ENCODE data around the gene PPARD. TPM values are rescaled to one million over a fixed set of nuclear protein-coding genes. Genes with fewer than 3 reads are reported as not detected.

The PPARD gene
- total and polyA plus RNA-seq, 5 donors, result 20.5 to 22.6 (median 21.2) TPM

DNA sequence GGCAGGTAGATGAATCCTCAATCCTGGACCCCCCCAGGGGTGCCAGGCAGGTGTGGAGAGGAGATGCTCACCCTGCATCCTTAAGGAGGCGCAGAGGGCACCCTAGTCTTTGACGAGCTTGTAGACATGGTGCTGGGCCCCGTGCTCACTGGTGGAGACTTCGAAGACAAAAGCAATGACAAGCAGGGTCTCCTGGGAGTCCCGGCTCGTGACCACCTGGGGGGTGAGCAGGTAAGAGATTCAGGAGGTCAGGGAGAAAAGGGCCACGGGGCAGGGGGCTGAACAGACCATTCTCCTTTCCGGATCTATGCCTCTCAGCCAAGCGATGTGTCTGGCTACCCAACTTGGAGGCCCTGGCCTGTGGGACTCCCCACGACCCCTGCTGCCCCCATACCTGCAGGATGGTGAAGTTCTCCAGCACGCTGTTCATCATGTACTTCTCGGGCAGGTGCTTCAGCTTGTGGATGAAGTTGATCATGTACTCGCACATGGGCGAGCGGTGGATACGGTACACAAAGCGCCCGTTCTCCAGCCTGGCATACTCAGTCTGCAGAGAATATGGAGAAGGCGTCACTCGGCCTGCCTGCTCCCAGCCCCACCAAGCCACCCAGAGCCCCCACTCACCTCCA, 132.7 kb downstream of the PPARD start:
- ATAC-seq (no peak), DNase-seq (no peak)

DNA sequence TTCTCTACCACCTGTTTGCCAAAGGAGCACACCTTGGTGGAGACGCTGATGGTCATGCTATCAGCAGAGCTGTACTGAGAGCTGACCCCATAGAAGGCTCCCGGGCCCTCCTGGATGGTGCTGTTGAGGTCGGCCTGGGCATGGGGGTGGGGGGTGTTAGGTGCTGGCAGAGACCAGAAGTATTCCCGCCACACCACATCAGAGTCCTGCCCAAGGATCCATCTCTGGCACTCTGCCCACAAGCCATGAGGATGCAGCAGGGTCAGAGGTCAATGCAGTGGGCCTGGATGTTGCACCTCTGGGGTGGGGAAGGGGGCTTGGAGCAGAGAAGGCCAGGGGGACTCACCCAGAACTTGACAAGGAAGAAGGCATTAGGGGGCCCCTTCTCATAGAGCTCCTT, 133.2 kb downstream of the PPARD start:
- no peaks in the 10 kb centered on the region for H3K9me3 ChIP-seq (ENCODE audit: control insufficient read depth, low read length)
- ATAC-seq, result no peak
- H3K27me3 ChIP-seq (ENCODE audit: control insufficient read depth, insufficient read depth), result no peaks in the 10 kb centered on the region
- H3K27ac ChIP-seq (ENCODE audit: low read length), result no peak overlapping the region
- 77% methylated on average over 4 of the region's 4 CpGs for WGBS
- DNase-seq, result no peak
- no peak overlapping the region for H3K4me3 ChIP-seq (ENCODE audit: low read length)
- H3K4me1 ChIP-seq (ENCODE audit: control insufficient read depth, insufficient read depth, low read length), result no peaks in the 10 kb centered on the region
- intact Hi-C loops (cut with DNase I), result no loop called here

More for the DNA sequence above, 132.7 kb downstream of the PPARD start:
- Histone ChIP-seq H3K27ac (ENCODE audit: low read length) (no peak overlapping the region), H3K9me3 (ENCODE audit: control insufficient read depth, low read length) (no peaks in the 10 kb centered on the region), H3K4me1 (ENCODE audit: control insufficient read depth, insufficient read depth, low read length) (no peaks in the 10 kb centered on the region), H3K27me3 (ENCODE audit: control insufficient read depth, insufficient read depth) (no peaks in the 10 kb centered on the region), H3K4me3 (ENCODE audit: low read length) (no peak overlapping the region)
- intact Hi-C loops (cut with DNase I), result no loop called here
- WGBS, result 90% methylated on average over 20 of the region's 20 CpGs

DNA sequence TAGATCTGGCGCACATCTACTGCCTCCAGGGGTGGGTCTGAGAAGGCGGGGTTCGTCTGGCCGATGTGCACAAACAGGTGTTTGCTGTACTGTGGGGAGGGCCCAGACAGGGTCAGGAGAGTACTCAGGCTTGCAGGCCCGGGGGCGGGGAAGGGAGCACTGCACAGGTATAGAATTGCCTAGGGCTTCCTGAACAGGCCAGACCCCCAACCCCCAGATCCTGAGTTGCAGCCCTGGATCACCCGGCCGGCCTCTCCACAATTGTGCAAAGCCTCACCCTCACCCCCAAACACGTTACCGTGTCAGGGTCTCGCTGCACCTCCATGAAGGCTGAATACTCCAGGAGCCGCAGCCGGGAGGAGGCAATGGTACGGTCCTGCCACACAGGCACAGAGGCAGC, 133.6 kb downstream of the PPARD start:
- Histone ChIP-seq H3K27me3 (ENCODE audit: control insufficient read depth, insufficient read depth) (no peaks in the 10 kb centered on the region), H3K9me3 (ENCODE audit: control insufficient read depth, low read length) (no peaks in the 10 kb centered on the region), H3K4me1 (ENCODE audit: control insufficient read depth, insufficient read depth, low read length) (no peaks in the 10 kb centered on the region), H3K27ac (ENCODE audit: low read length) (no peak overlapping the region), H3K4me3 (ENCODE audit: low read length) (no peak overlapping the region)
- 86% methylated on average over 14 of the region's 14 CpGs for WGBS
- DNase-seq, result no peak
- ATAC-seq, result no peak
- intact Hi-C loops (cut with DNase I), result no loop called here

GRCh38 chr6:35477028-35477427, 134.7 kb downstream of the PPARD start:
- ATAC-seq, result no peak

More at GRCh38 chr6:35477028-35477427, 134.7 kb downstream of the PPARD start:
- no peaks in the 10 kb centered on the region for H3K4me1 ChIP-seq (ENCODE audit: control insufficient read depth, insufficient read depth, low read length)
- no peak overlapping the region for H3K27ac ChIP-seq (ENCODE audit: low read length)
- H3K9me3 ChIP-seq (ENCODE audit: control insufficient read depth, low read length), result no peaks in the 10 kb centered on the region
- intact Hi-C loops (cut with DNase I), result no loop called here
- no peaks in the 10 kb centered on the region for H3K27me3 ChIP-seq (ENCODE audit: control insufficient read depth, insufficient read depth)
- H3K4me3 ChIP-seq (ENCODE audit: low read length), result no peak overlapping the region
- DNase-seq, result no peak
- WGBS, result 83% methylated on average over 8 of the region's 8 CpGs

Small RNAs within 50 kb of the gene (microRNA-seq; reads per million reads assigned to microRNA genes)
- 0 to 0.42 reads per million in 2 donors for gene MIR7111

Other genes starting within 250 kb of the PPARD start
- gene TCP11, start 201.2 kb upstream of the PPARD start, total RNA-seq, result not detected
- 0.07 TPM for gene TCP11, start 201.2 kb upstream of the PPARD start, polyA plus RNA-seq
- gene SCUBE3, start 128.6 kb upstream of the PPARD start, total RNA-seq, result under 1 TPM; 0.25 to 0.86 (median 0.49) TPM
- 0.38 TPM for gene SCUBE3, start 128.6 kb upstream of the PPARD start, polyA plus RNA-seq
- gene ZNF76, start 82.8 kb upstream of the PPARD start, total RNA-seq, result 10 to 100 TPM; 28.6 to 44.4 (median 38.2) TPM
- 35.8 TPM for gene ZNF76, start 82.8 kb upstream of the PPARD start, polyA plus RNA-seq
- gene DEF6, start 44.7 kb upstream of the PPARD start, total RNA-seq, result 1 to 10 TPM; 2.2 to 3.6 (median 2.7) TPM
- gene DEF6, start 44.7 kb upstream of the PPARD start, polyA plus RNA-seq, result 1.3 TPM
- 1 to 10 TPM; 1.3 to 4.7 (median 3.1) TPM for gene FANCE, start 109.8 kb downstream of the PPARD start, total RNA-seq
- gene FANCE, start 109.8 kb downstream of the PPARD start, polyA plus RNA-seq, result 2.0 TPM
- 100 to 1,000 TPM; 608 to 717 (median 617) TPM for gene RPL10A, start 125.8 kb downstream of the PPARD start, total RNA-seq
- 672 TPM for gene RPL10A, start 125.8 kb downstream of the PPARD start, polyA plus RNA-seq
- gene TEAD3, start 154.5 kb downstream of the PPARD start, total RNA-seq, result 10 to 100 TPM; 27.0 to 50.1 (median 38.2) TPM
- 27.1 TPM for gene TEAD3, start 154.5 kb downstream of the PPARD start, polyA plus RNA-seq
- under 1 TPM in 2 of 4 donors, not detected in 2; 0.29 to 0.54 TPM for gene TULP1, start 170.3 kb downstream of the PPARD start, total RNA-seq
- 0.34 TPM for gene TULP1, start 170.3 kb downstream of the PPARD start, polyA plus RNA-seq

Measured in right cardiac atrium (tissue), 5 donors.